Pons (tissue), 1 donor: ENCODE data around the gene VSTM2B.

Experiments
- DNase-seq: peaks from one replicate; pipeline ENCODE4 v3.0.0-alpha.2; 2016; ENCODE audit warnings: low spot score

VSTM2B gene

DNA sequence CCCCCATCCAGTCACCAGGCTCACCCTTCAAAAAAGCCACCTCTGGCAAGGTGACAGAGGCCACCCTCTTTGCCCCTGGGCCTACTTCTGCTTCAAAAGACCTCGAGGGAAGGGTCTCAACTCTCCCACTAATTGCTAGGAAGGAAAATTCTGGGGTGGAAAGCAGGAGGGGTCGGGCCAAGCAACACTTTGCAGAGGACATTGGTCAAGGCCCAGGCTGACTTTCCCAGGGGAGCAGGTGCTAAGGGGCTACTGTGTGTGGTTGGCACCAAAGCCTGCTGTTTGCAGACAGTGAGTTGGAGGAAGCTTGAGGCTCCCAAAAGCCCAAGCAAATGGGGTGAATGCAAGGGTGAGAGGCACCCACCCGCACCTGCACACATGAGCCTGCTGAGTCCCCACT lies 28.6 kb upstream of the VSTM2B start:
- no peak for DNase-seq

DNA sequence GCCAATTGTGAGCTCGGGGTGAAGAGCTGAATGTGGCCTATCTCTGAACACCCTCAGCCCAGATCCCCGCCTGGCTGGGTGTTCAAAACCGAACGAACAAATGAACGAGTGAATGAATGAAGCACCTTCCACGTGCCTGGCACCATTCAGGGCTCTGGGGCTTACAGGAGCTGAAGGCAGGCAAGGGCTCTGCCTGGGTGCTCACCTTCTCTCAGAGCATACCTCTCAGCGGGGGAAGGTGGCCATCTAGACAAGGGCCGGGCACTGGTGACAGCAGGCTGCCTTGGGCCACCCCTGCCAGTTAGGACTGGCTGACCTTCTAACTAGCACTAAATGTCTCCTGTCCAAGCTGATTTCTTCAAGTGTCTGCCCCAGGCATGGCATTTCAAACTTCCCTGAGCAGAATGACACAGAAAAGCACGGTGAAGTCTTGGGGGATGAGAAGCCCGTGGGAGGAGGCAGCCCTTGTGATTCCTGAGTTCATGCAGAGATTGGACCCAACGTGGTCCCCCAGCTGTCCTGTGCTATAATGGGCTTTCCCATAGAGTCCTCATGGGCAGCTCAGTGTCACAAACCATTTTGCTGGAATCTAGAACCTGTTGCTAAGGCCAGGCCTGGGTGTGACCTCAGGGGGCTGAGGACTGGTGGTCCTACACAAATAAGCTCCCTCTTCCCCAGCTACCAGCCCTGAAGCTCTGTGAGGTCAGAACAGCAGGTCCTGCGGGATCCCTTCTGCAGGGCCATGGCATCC lies 27.9 kb upstream of the VSTM2B start:
- no peak for DNase-seq

DNA sequence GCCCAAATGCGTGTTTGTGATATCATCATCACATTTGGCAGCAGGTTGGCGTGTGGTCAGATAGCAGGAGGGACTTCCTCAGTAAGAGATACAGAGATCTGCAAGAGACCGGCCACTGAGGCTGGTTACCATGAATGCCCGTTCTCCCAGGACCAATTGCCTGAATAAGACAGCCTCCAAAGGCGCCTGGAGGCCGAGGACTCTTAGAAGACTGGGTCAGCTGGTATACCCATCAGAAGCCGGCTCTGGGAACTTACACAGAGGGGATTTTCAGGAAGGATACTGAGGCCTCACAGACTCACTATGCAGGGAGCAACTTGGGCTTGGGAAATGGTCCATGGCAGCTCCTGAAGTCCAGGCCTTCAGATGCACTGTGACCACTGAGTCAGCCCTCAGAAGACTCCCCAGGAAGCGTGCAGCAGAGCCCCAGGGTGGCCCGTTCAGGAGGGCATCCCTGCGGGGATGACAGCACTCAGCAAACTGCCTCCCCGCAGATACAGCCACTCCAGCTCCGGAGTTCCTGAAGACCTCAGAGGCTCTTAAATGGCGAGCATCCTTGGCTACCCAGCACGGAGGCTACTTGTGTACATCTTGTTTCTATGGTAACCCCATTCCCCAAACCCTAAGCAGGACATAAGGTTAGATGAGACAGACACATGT lies 26.4 kb upstream of the VSTM2B start:
- DNase-seq, result no peak

DNA sequence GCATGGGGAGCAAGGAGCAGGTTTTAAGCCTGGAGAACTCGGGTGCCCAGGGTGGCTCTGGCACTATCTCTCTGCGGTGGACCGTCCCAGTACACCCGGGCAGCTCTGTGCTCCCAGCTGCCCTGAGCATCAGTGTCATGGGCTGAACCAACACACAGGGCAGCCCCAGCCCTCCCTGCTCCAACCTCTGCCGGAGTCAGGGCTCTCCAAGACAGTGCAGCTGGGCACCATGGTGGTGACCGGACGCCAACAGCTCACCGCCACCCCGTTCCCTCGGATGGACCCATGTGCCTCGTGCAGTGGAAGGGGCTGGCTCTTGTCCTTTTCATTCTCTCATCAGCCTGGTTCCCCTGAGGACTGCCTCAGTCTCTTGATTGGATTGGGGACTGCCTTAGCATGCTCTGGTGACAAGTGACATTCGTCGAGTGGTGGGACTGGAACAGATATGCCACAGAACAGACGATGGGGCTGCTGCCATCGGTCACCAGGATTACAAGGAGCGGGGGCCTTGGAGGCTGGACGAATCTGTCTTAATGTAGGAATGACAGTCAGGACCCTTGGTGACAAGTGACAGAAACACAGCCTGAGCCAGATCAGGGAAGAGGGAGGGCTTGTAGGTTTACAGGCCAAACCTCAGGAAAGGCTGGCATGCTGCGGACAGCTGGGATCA lies 25.7 kb upstream of the VSTM2B start:
- no peak for DNase-seq

DNA sequence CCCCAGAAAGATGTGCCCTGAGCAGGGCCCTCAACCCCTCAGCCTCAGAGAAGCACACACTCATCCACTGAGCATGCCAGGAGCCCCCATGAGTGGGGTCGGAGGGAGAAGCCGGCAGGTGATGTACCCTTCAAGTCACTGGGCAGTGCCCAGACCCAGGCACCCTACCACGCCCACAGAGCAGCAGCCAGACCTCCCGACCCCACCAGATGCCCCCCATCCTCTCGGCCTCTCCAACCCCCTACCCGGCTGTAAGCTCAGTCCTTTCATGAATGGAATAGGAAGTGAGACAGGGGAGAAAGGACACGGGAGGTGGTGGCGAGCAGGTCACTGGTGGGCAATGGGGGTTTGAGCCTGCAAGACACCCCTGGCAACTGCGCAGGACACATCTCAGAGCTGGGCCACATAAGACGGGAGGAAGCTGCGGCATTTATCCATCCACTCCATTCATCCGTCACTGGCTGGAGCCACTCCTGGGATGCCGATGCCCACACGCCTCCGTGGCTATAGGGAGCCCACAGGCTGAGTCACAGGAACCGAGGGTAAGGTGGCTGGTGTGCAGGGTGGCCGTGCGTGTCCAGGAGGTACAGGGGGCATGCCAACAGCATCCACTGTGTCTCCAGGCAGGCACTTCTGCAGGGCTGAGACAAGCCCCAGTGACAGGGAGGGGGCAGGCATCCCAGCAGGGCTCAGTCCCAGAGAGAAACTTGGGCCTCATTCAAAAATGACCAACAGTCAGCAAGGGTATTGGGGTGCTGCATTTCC lies 23.8 kb upstream of the VSTM2B start:
- DNase-seq, result no peak

DNA sequence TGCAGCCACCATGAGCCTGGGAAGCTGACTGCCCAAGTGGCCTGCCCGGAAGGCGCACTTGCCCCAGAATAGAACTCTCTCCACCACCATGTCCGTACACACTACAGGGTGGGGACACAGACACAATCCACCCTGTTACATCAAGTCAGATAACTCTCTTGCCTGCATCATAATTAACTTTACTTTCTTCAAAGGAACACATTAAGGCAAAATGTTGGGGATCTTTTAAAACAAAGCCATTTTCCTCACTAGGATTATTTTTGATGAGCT lies 23.3 kb upstream of the VSTM2B start:
- no peak for DNase-seq

DNA sequence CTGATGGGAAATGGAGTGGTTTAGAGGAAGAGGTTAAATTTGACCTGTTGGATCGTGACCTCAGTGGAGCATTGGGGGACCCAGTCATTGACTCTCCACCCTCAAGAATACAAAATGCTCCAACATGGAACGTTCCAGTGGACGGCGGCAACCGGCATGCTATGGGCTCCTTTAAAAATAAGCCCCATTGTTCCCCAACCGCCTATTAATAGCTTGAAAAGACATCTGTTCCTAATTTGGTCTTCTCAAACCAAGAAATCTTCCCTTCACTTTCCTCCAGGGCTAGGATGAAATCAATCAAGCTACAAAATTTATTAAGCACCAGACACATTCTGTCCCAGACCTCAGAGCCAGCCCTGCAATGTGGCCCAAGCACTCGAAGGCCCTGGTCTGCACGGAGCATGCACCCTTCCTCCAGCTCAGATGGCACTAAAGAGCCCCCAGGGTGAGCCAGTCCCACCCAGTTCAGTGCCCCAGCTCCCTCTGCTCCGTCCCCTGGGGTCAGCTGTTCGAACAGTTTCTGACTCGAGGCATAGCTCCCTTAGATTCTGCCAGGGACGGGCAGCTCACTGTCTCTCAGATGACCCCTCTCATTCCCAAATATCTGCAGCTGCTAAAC lies 22.5 kb upstream of the VSTM2B start:
- peak; percentile 61 for DNase-seq

DNA sequence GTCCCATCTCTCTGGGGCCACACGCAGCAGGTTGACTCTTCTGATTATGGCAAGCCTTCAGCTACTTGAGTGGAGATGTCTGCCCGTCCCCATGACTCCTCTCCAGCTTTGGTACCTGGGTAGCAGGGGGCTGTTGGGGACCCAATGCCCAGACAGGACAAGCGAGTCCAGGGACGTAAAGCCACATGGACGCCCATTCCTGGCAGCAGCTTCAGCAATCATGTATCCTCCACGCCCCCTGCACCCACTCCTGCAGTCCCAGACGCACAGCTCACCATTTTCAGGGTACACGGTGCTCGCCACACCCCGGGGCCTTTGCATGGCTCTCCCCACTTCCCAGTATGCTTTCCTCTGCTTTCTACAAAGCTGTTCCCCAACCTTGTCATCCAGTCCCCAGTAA lies 22.0 kb upstream of the VSTM2B start:
- DNase-seq, result no peak

DNA sequence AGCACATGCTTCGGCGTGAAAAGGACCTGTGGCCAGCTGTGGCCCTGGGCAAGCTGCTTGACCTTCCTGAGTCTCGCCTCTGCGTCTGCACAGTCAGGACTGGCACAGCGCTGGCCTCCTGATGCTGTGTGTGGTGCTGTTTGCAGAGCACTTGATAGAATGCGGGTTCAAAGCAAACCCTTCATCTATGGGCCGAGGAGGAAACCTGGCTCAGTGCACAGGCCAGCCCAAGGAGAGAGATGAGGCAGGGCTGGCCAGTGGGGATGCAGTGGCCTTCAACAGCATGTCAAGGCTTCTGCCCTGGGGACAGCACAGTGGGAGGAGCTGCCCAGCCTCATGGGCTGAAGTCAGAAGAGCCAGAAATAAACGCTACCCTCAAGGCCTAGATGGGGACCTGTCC lies 21.3 kb upstream of the VSTM2B start:
- no peak for DNase-seq

DNA sequence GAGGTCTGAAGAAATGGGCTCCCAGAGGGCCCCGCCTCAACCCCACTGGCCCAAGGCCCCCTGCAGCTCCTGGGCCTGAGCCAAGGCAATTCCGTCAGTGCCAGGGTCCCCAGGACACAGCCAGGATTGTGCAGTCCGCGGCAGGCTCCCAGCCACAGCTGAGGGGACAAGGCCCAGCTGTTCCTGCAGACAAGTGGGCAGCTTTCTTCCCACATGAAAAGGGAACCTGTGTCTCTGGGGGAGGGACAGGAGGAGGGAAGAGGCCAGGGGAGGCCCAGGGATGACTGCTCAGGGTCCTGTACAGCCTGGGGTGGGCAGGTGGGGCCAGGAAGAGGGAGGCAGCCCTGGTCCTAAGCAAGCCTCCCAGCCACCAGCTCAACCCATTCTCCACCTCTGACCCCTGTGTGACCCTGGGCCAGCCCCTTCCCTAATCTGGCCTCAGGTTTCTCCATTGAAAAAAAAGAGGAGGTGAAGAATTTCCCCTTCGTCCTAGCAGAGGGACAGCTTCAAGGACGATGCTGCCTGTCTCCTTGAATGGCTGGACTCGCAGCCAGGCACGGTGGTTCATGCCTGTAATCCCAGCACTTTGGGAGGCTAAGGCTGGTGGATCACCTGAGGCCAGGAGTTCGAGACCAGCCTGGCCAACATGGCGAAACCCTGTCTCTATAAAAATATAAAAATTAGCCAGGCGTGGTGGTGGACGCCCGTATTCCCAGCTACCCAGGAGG lies 20.5 kb upstream of the VSTM2B start:
- DNase-seq, result peak; percentile 98

DNA sequence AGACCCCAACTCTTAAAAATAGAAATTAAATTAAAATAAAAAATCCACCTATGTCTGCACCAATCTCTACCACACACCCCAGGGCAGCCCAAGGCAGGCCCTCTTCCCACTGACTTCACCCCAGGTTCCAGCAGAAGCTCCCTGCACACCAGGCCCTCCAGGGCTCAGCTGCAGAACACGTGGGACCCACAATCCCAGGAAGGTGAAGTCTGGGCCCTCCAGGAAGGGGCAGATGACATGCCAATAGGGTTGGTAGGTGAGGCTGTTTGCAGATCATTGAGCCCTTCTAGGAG lies 19.2 kb upstream of the VSTM2B start:
- no peak for DNase-seq

DNA sequence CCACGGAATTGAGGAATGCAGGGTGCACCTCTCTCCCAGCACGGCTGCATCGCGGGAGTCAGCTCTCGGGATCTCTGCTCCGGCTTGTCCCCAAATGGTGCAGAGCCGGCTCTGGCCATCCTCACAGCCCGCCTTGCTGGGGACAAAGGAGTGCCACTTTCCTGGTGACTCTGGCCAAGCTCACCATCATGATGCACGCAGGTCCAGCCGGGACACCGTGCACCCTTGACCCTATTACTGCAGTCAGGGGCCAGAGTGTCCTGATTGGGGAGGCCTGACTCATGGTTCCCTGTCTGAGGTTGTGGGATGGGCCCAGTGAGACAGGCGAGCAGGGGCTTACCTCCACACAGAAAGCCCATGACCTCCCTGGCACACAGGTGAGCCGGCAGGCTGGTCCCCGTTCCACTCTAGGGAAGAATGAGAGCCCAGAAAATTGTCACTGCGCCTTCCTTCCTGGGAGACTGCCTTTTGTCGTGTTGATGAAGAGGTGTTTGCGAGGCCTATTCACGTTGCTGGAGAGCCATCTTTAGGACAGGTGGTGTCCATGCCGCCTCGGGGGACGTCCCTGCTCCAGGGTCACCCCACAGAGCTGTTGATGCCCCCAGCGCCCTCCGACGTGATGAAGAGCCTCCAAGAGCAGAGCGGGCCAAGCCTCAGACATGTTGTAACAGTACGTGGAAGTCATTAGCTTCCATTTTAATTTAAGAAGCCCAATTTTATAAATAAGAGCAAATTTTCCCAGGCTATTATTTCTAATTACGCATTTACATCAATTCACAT lies 18.5 kb upstream of the VSTM2B start:
- no peak for DNase-seq

DNA sequence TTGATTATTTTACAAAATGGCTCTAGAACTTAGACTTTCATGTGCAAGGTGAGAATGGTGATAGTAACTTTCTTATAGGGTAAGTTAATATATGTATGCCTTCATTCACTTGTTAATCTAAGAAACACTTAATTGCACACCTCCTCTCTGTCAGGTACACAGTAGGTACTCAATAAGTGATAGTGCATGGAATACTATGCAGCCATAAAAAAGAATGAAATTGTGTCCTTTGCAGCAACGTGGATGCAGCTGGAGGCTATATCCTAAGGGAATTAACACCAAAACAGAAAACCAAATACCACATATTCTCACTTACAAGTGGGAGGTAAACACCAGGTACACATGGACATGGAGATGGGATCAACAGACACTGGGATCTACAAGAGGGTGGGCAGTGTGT lies 17.6 kb upstream of the VSTM2B start:
- no peak for DNase-seq

DNA sequence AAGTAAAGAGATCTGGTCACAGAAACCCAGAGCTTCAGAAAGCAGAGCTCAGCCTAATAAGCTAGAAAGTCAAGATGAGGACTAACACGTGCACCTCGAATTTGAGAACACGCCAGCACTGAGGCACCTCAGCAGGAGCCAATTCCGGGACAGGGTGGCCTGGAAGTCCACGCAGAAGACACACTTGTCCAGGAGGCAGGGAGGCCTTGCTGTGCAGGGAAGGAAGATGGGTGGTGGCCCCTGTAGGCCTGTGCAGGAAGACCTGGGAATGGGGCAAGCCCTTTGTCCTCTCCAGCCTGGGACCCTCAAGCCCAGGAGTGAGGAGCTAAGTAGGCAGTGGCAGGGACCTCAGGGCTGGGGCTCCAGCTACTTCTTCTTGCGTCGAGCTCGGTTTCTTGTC lies 16.3 kb upstream of the VSTM2B start:
- no peak for DNase-seq

DNA sequence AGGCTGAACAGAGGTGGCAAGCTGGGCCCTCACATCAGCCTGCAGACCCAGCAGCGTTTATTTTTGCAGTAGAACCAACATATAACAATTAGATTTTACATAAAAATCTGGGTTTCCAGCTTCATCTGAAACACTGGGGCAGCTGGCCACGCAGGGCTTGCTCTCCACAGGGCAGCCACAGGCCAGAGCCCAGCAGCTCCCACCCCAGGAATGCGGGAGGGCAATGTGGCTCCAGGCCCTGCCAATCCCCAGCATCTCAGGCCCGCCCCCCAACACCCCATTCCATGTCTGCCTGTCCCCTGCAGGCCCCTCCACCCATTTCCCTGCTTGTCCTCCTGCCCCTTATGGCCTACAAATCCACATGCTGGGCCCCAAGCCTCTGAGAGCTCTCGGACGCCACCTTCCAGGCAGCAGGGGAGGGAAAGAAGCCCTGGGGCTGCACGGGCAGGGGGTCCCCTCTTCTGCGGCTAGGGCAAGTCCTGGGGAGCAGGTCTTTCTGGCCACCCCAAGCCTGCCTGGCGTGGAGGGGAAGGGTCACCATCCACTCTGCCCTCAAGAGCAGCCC lies 15.0 kb upstream of the VSTM2B start:
- DNase-seq, result no peak

DNA sequence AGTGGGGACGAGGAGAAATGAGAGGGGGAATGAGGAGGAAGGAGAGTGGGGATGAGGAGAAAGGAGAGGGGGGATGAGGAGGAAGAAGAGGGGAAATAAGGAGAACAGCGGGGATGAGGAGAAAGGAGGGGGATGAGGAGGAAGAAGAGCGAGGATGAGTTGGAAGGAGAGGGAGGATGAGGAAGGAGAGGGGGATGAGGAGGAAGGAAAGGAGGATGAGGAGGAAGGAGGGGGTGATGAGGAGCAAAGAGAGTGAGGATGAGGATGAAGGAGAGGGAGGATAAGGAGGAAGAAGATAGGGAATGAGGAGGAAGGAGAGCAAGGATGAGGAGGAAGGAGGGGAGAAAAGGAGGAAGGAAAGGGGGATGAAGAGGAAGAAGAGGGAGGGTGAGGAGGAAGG lies 14.0 kb upstream of the VSTM2B start:
- DNase-seq, result no peak

DNA sequence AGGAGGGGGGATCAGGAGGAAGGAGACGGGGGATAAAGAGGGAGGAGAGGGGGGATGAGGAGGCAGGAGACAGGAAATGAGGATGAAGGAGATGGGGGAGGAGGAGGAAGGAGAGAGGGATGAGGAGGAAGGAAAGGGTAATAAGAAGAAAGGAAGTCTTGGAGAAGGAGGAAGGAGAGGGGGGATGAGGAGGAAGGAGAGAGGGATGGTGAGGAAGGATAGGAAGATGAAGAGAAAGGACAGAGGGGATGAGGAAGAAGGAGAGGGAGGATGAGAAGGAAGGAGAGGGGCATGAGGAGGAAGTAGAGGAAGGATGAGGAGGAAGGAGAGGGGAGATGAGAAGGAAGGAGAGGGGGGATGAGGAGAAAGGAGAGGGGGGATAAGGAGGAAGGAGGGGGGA lies 13.0 kb upstream of the VSTM2B start:
- DNase-seq, result no peak

DNA sequence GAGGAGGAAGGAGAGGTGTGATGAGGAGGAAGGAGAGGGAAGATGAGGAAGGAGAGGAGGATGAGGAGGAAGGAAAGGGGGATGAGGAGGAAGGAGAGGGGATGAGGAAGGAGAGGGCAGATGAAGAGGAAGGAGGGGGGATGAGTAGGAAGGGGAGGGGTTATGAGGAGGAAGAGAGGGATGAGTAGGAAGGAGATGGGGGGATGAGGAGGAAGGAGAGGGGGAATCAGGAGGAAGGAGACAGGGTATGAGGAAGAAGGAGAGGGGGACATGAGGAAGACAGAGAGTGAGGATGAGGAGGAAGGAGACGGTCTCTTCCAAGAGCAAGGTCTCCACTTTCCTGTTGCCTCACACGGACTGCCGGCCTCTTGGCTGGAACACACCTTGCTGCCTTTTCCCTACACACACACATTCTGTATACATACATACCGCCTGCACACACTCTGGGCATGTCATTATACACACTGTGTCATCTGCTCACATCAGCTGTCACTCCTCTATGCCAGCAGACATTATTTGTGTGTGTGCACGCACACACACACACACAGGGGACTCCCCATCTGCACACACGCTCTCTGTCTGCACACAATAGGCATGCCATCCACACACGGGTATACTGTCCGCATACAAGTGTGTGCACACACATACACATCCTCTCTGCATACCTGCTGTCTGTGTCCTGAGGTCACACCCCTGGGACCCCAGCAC lies 11.1 kb upstream of the VSTM2B start:
- no peak for DNase-seq

DNA sequence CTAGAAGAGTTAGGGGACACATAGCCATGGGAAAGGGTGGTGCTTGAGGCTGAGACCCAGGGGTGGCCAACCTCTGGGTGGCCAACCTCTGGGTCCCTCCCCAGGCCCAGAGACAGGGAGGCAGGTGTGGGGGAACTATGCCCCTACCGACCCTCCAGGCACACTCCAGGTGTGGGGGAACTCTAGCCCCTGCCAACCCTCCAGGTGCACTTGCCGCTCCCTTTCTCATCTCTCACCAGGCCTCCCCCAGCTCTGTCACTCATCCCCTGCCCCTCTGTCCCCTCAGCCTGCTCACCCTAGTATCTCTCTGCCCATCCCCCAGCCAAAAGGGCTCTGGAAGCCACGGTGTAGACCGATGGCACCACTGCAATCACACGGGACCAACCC lies 10.6 kb upstream of the VSTM2B start:
- no peak for DNase-seq

DNA sequence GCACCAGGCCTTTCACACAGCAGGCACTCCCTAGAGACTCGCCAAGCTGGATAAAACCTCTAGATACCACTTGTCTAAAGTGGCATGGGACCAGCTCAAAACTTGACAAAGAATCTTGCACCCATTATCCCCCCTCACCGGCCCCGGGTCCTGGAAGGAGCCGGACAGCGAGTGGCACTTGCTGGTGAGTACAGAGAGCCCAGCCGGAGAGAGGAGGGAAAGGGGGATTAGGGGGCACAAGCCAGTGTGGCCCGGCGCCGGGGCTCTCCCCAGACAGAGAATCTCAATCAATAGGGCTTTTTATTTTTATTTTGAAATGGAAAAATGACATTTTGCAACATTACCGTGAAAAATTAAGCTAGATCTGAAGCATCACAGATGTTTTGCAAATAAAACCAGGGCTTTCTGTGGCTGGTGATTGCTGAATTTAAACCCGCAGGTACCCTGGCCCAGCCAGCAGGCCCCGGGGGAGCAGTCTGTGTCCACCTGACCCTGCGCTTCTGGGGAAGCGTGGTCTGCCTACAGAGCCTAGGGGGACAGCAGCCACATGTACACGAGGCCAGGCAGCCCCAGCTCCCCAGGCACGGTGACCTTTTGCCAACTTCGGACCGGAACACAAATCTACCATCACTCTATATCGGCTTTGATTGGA lies 10.0 kb upstream of the VSTM2B start:
- no peak for DNase-seq
